HG03060 (cell line): ENCODE results near the gene ACAA1.
"Not testable (repeated sequence)": the region's sequence is repeated elsewhere in the genome, so short reads cannot be mapped to it uniquely, and the experiment has no call there.

ENCODE experiments used
- ATAC-seq: cut with Tn5 transposase; IDR thresholded peaks from one replicate; pipeline ENCODE4 v1.9.1; 2021; ENCODE audit warnings: low read depth, moderate number of reproducible peaks; ENCODE audit not compliant: unreplicated experiment

Gene ACAA1

DNA sequence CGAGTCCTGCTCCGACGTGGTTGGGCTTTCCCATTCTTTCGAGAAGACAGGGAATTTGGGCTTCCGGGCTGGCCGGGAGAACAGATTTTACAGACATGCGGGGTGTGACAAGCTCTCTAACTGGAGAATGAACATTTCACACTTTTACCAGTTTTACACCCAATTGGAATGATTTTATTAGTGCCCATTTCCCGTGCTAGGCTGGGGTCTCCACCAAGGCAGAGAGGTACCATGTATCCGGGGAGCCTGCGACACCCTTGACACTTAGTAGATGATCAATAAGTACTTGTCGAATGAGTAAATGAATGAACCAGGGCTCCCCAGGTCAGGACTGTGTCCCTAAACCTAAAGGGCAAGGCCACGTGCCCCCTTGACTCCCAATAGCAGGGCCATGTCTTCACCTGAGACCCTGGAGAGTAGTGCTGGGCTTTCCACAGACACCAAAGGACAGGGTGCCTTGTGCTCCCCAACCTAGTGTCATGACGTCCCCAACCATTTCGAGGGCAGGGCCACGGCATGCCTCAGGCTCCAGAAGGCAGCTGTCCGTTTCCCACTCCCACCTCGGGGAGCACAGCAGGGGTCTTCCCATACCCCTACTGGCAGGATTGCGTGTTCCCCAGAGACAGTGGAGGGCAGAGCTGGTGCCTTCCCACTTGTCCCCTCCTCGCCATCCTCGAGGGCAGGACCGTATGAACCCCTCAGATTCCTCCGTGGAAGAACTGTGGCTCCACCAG, 855 bp upstream of the ACAA1 start:
- no peak for ATAC-seq

- ATAC-seq = no peak
These were observed 542 bp downstream of the ACAA1 start for GRCh38 chr3:38136393-38136776.

DNA sequence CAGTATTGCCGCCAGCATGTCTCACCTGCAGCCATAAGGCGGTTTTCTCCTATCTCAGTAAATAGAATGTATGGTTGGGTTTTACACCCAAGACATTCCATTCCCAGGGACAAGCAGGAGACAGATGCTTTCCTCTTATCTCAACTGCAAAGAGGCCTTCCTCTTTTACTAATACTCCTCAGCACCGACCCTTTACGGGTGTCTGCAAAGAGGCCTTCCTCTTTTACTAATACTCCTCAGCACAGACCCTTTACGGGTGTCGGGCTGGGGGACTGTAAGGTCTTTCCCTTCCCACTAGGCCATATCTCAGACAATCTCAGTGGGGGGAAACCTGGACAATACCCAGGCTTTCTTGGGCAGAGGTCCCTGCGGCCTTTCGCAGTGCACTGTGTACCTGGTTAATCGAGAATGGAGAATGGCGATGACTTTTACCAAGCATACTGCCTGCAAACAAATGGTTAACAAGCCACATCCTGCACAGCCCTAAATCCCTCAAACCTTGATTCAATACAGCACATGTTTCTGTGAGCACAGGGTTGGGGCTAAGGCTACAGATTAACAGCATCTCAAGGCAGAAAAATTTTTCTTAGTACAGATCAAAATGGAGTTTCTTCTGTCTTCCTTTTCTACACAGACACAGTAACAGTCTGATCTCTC, 1.2 kb downstream of the ACAA1 start:
- not testable (repeated sequence) for ATAC-seq

GRCh38 chr3:38134517-38135143, 2.3 kb downstream of the ACAA1 start:
- not testable (repeated sequence) for ATAC-seq

DNA sequence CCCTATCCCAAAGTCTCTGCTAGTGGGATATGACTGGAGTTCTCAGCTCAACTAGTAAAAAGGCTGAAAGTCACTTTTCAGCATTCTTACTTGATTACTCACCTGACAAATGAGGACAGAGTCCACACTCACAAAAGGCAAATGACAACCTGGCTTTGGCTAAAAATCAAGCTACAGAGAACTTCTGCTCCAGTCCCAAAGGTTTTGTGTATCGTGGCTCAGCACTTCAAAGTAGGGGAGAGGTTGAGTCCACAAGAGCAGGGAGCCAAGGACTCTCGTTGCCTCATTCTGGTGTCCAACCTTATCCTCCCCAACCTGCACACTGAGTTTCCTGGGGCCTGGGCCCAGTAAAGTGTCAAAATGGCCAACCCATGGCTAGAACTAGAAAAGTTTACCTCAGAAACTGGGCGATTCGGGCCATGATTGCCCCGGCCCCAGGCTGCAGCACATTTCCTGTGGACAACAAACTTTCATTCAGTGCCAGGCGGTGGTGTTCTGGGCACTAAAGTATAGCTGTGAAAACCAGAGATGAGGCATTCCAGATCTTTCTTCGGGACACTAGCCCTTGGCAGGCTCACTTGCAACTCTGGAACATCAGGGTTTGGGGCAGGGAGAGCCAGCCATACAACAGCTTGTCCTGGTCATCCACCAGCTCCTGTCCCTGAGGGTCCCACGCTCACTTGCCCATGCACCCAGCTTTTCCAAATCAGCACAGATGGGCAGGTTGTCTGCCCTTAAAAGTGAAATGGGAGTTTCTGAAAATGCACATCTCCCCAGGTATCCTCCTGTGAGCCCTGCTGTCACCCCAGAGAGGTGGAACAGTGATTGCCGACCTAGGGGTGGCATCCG, 3.1 kb downstream of the ACAA1 start:
- ATAC-seq = no peak

- no peak for ATAC-seq
These were observed 3.7 kb downstream of the ACAA1 start for GRCh38 chr3:38133209-38133556.

DNA sequence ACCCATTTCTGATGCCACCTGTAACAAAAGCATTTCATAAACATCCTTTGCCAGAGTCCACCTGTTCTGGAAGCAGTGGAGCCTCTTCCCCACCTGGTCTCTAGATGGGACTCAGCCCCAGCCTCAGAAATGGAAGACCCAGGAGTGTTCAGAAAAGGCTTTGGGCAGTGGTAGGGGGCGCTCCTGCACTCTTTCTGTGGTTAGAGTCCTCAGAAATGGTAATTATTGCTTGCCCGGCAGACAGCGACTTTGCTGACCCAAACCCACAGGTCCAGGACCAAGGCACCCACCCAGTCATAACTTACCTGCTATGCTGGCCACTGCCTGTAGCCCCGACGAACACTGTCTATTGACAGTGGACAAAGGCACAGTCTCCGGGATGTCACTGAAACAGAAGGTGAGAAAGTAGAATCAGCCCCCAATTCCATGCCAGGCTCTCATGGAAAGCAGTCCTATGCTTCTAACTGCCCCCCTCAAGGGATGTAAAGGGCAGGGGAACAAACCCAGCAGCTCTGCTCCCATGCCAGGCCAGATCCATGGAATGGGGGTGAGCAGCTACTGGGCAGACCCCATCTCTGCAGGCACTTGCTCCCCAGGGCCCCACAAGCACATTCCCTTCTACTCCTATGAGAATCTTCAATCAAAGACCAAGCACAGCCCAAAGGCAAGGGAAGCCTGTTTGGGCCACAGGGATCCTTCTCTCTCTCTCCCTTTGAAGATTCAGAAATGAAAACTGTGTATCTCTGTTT, 5.1 kb downstream of the ACAA1 start:
- no peak for ATAC-seq

DNA sequence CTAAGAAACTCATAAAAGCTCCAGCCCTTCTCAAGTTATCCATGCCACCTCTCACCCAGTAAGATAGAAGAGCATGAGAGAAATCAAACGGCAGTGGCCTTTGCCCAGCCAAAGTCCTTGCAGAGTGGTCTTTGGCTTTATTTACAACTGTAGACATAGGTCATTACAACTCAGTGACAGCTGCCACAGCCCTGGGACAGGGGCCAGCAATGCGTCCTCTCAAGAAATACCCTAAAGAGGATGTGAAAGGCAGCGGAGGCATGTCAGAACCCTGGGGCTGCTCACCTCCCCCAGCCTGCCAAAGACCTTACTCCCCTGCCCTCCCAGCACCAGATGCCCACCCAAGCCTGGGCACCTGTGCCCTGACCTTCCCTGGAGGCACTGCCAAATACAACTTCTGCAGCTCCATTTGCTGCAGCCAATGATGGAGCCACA, 6.3 kb downstream of the ACAA1 start:
- ATAC-seq = no peak

GRCh38 chr3:38129058-38129457, 7.9 kb downstream of the ACAA1 start:
- no peak for ATAC-seq

DNA sequence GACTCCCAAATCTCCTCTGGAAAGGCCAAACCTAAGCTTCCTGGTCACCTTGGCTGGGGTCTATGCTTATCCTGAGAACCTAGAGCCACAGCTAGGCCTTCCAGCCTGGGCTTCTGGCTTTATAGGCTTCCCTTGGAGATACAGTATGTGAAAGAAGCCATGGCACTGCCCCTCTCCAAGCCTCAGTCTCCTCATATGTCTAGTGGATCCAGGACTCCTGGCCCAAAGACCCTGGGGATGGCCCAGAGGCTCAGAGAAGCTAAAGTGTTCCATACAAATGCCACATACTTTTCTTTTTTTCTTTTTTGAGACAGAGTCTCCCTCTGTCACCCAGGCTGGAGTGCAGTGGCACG, 8.6 kb downstream of the ACAA1 start:
- no peak for ATAC-seq

GRCh38 chr3:38127611-38128302, 9.2 kb downstream of the ACAA1 start:
- ATAC-seq = no peak

DNA sequence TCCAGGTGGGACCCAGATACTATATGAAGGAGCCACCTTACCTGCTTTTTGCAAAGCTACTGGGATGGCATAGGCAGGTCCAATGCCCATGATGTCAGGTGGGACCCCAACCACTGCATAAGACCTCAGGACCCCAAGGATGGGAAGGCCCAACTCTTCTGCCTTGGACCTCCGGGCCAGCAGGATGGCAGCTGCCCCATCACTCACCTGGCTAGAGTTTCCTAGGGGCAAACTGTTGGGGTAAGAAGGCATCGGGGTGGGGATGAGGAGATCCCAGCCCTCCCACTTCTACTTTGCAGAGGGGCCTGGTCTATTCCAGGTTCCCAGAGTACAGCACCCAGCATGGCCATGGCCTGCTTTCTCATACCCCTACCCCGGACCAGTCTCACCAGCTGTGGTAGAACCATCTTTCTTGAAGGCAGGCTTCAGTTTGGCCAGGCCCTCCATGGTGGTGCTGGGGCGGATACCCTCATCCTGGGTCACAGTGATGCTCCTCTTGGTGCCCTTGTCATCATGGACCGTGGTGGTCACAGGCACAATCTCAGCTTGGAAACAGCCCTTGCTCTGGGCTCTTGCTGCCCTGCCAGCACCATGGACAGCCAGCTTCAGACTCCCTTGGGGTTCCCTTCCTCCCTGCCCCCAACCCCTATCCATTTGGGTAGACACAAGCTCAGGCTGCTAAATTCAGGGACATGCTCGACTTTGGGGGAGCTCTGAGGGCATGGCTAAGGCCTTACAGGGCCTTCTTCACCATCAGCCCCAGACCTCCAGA, 10.6 kb downstream of the ACAA1 start:
- ATAC-seq = no peak

DNA sequence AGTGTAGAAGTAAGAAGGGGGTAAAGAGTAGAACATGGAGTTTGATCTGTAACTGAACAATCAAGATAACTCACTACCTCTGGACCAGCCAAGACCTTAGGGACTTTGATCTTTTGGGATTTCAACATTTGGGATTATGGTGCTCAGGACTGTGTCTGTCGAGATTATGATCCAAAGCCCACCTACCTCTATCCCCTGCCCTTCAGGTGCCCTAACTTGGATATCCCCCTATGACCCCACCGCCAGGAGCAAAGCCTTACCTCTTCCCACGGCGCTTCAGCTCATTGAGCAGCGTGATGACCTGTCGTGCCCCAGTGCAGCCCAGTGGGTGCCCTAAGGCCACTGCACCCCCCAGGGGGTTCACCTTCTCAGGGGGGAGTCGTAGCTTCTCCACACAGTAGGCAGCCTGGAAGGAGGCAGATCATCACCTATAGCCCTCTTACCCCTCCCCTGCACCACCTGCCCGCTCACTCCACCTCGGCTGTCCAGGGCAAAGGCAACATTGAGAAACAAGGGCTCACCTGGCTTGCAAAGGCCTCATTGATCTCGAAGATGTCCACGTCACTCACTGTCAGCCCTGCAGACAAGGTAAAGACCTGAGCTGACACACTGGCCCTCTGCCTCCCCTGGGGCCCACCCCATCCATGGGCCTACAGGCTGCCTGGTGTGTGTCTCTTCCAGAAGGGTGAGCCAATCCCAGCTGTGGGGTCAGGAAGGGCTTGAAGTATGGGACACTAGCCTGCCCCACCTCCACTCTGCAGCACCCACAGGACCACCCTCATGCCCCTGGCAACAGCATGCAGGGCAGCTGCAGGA, 11.4 kb downstream of the ACAA1 start:
- no peak for ATAC-seq

DNA sequence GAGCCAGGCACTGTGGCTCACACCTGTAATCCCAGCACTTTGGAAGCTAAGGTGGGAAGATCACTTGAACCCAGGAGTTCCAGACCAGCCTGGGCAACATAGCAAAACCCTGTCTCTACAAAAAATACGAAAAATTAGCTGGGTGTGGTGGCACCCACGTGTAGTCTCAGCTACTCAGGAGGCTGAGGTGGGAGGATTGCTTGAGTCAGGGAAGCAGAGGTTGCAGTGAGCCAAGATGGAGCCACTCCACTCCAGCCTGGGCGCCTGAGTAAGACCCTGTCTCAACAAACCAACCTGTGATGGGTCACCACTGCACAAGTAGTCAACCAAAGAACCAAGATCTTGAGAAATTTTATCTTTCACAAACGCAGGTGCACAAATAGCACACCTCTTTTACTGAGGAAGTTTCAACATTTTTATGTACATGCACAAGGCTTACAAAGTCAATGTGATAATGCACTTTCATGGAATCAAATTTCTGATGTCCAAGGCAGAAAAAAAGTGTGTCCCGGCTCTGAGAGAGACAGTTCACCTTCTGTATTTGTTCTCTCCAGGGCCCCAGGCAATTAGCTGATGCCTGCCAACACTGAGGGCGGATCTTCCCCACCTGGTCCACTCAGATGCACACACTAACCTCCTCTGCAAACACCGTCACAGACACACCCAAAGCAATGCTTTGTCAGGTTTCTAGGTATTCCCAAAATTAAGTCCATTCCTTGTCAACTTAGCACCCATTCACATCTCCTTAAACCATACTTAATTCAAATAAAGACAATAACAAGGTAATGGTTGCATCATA, 12.4 kb downstream of the ACAA1 start:
- no peak for ATAC-seq

DNA sequence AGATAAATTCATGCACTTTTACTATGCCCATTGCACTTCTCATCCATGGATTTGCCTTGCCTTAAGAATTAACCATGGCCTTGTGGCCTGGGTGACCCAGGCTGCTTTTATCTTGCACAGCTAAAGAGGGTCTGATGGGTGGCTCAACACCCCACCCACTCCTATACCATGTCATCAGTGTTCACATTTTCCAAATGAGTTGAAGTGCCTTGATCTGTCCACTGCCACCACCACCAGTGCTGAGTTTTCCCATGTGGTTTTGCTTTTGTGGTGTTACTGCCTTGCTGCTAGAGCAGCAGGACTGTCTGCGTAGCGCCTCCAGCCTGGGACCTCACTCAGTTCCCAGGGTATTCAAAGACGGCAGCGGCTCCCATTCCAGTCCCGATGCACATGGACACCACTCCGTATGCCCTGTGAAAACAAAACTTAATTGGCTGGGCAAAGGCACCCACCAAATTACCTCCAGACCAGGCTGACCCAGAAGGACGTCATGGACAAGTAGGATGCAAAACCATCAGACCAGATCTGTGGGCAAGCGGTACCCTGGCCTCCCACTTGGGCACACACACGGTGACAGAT, 14.1 kb downstream of the ACAA1 start:
- no peak for ATAC-seq

DNA sequence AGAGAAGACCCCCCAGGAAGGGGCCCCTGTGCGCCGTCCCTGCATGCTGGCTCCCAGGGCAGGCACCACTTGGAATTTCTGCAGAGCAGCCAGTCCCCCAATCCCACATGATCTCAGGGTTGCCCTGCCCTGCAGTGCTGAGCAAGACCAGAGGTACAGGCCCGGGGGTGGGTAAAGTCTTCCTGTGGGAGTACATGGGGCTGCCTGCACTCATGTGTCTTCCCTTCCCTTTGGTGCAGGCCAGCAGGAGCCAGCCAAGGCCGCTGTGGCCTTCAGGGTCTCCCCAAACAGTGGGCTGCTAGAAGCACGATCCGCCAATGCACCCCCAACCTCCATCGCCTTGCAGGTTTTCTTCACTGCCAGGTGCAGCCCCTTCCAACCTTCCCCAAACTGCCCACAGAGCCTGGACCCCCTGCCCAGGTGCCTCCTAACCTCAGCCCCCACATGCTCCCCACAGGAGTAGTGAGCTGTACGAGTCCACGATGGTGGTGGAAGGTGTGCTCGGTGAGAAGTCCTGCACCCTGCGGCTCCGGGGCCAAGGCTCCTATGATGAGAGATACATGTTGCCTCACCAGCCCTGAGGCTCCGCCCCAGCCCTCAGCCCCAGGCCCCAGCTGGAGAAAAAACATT, 15.0 kb downstream of the ACAA1 start:
- no peak for ATAC-seq

- no peak for ATAC-seq
These were observed 15.5 kb downstream of the ACAA1 start for GRCh38 chr3:38121451-38121831.
